Measurements from ENCODE around the gene LSP1. TPM values are rescaled to one million over a fixed set of nuclear protein-coding genes. Genes with fewer than 3 reads are reported as not detected.

Gene LSP1
- total RNA-seq, 1 donor from 2014 or later = 29.5 TPM

GRCh38 chr11:1892116-1892515 is 39.2 kb downstream of the LSP1 start:
- Mint-ChIP-seq H3K4me1 (ENCODE audit: unreplicated experiment) (peaks cover 2% of the 10 kb centered on the region), H3K36me3 (ENCODE audit: unreplicated experiment) (peaks cover 7% of the 10 kb centered on the region), H3K4me3 (ENCODE audit: unreplicated experiment) (no peak overlapping the region), H3K9me3 (ENCODE audit: unreplicated experiment) (no peaks in the 10 kb centered on the region), H3K27ac (ENCODE audit: unreplicated experiment) (no peak overlapping the region), H3K27me3 (ENCODE audit: unreplicated experiment) (peaks cover 12% of the 10 kb centered on the region)
- TF ChIP-seq CTCF (IDR thresholded peaks at IDR 0.05) = no peak
- no peak for DNase-seq (ENCODE audit: extremely low spot score, unreplicated experiment)

DNA sequence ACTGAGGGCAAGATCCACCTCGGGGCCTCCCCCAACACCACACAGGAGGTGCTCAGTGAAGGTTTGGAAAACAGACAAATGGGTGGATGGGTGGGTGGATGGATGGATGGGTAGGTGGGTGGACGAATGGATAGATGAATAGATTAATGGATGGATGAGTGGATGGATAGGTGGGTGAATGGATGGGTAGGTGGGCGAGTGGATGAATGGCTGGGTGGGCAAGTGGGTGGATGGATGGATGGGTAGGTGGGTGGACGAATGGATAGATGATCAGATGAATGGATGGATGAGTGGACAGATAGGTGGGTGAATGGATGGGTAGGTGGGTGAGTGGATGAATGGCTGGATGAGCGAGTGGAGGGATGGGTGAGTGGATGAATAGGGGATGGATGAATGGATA is 39.7 kb downstream of the LSP1 start:
- Mint-ChIP-seq H3K36me3 (ENCODE audit: unreplicated experiment) (peaks cover 7% of the 10 kb centered on the region), H3K9me3 (ENCODE audit: unreplicated experiment) (no peaks in the 10 kb centered on the region), H3K27me3 (ENCODE audit: unreplicated experiment) (peaks cover 17% of the 10 kb centered on the region), H3K4me3 (ENCODE audit: unreplicated experiment) (no peak overlapping the region), H3K27ac (ENCODE audit: unreplicated experiment) (no peak overlapping the region), H3K4me1 (ENCODE audit: unreplicated experiment) (peaks cover 2% of the 10 kb centered on the region)
- no peak for TF ChIP-seq CTCF (IDR thresholded peaks at IDR 0.05)
- no peak for DNase-seq (ENCODE audit: extremely low spot score, unreplicated experiment)

DNA sequence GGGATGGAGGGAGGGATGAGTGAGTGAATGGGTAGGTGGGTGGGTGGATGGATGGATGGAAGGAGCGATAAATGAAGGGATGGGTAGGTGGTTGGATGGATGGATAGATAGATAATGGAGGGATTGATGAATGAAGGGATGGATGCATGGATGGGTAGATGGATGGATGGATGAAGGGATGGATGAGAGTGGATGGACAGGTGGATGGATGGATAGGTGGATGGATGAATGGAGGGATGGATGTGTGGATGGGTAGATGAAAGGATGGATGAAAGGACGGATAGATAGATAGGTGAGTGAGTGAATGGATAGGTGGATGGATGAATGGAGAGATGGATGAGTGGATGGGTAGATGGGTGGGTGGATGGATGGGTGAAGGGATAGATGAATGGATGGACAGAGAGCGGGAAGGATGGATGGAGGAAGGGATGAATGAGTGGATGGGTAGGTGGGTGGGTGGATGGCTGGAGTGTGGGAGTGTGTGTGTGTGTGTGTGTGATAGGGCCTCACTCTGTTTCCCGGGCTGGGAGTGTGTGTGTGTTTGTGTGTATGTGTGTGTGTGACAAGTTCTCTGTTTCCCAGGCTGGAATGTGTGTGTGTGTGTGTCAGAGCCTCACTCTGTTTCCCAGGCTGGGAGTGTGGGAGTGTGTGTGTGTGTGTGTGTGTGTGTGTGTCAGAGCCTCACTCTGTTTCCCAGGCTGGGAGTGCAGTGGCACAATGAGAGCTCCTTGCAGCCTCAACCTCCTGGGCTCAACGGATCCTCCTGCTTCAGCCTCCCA is 40.9 kb downstream of the LSP1 start:
- no peak for TF ChIP-seq CTCF (IDR thresholded peaks at IDR 0.05)
- Mint-ChIP-seq H3K27ac (ENCODE audit: unreplicated experiment) (no peak overlapping the region), H3K27me3 (ENCODE audit: unreplicated experiment) (peaks cover 23% of the 10 kb centered on the region)

DNA sequence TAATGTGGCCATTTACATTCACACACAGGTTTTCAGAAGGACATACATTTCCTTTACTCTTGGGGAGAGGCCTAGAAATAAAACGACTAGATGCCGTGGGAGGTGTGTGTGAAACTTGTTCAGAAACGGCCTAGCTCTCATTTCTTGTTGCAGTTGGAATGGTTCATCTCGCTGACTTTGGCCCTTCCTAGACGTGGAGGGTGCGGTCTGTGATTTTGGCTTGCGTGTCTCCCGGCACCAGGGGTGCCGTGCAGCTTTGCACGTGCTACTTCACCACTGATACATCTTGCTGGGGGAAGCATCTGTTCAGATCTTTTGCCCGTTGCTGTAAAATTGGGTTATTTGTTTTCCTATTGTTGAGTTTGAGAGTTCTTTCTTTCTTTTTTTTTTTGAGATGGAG is 41.9 kb downstream of the LSP1 start:
- Mint-ChIP-seq H3K27me3 (ENCODE audit: unreplicated experiment) (peaks cover 33% of the 10 kb centered on the region), H3K4me1 (ENCODE audit: unreplicated experiment) (no peaks in the 10 kb centered on the region), H3K9me3 (ENCODE audit: unreplicated experiment) (no peaks in the 10 kb centered on the region), H3K27ac (ENCODE audit: unreplicated experiment) (no peak overlapping the region), H3K36me3 (ENCODE audit: unreplicated experiment) (no peaks in the 10 kb centered on the region), H3K4me3 (ENCODE audit: unreplicated experiment) (no peak overlapping the region)
- no peak for TF ChIP-seq CTCF (IDR thresholded peaks at IDR 0.05)
- DNase-seq (ENCODE audit: extremely low spot score, unreplicated experiment) = no peak

More for the DNA sequence above, 40.9 kb downstream of the LSP1 start:
- H3K4me3 Mint-ChIP-seq (ENCODE audit: unreplicated experiment) = no peak overlapping the region
- peaks cover under 1% of the 10 kb centered on the region for H3K36me3 Mint-ChIP-seq (ENCODE audit: unreplicated experiment)
- H3K9me3 Mint-ChIP-seq (ENCODE audit: unreplicated experiment) = no peaks in the 10 kb centered on the region
- DNase-seq (ENCODE audit: extremely low spot score, unreplicated experiment) = no peak
- H3K4me1 Mint-ChIP-seq (ENCODE audit: unreplicated experiment) = peaks cover 2% of the 10 kb centered on the region

GRCh38 chr11:1896468-1896867 is 43.6 kb downstream of the LSP1 start:
- no peak for TF ChIP-seq CTCF (IDR thresholded peaks at IDR 0.05)
- no peaks in the 10 kb centered on the region for H3K4me1 Mint-ChIP-seq (ENCODE audit: unreplicated experiment)
- no peaks in the 10 kb centered on the region for H3K9me3 Mint-ChIP-seq (ENCODE audit: unreplicated experiment)
- no peak overlapping the region for H3K4me3 Mint-ChIP-seq (ENCODE audit: unreplicated experiment)
- no peaks in the 10 kb centered on the region for H3K36me3 Mint-ChIP-seq (ENCODE audit: unreplicated experiment)
- H3K27me3 Mint-ChIP-seq (ENCODE audit: unreplicated experiment) = peaks cover 47% of the 10 kb centered on the region
- no peak overlapping the region for H3K27ac Mint-ChIP-seq (ENCODE audit: unreplicated experiment)
- no peak for DNase-seq (ENCODE audit: extremely low spot score, unreplicated experiment)
